Measurements from ENCODE around the gene GUCY2D.
"Not testable (repeated sequence)": the region's sequence is repeated elsewhere in the genome, so short reads cannot be mapped to it uniquely, and the experiment has no call there.

Gene GUCY2D

GRCh38 chr17:8016632-8017424 lies 14.4 kb downstream of the GUCY2D start:
- no peak for DNase-seq (ENCODE audit: low read depth in 2 of 2)

GRCh38 chr17:8018436-8018835 lies 16.0 kb downstream of the GUCY2D start:
- no peak for DNase-seq (ENCODE audit: low read depth in 2 of 2)

GRCh38 chr17:8019166-8019565 lies 16.8 kb downstream of the GUCY2D start:
- DNase-seq (ENCODE audit: low read depth in 2 of 2): no peak

GRCh38 chr17:8019665-8020650 lies 17.5 kb downstream of the GUCY2D start:
- no peak for DNase-seq (ENCODE audit: low read depth in 2 of 2)

- DNase-seq (ENCODE audit: low read depth in 2 of 2): no peak
These were observed 18.6 kb downstream of the GUCY2D start for GRCh38 chr17:8020776-8021564.

- DNase-seq (ENCODE audit: low read depth in 2 of 2): no peak
These were observed 19.3 kb downstream of the GUCY2D start for GRCh38 chr17:8021565-8022359.

GRCh38 chr17:8022360-8023003 lies 20.1 kb downstream of the GUCY2D start:
- no peak for DNase-seq (ENCODE audit: low read depth in 2 of 2)

- DNase-seq (ENCODE audit: low read depth in 2 of 2): not testable (repeated sequence)
These were observed 21.7 kb downstream of the GUCY2D start for GRCh38 chr17:8024161-8024560.

- no peak for DNase-seq (ENCODE audit: low read depth in 2 of 2)
These were observed 22.9 kb downstream of the GUCY2D start for GRCh38 chr17:8025176-8025911.

GRCh38 chr17:8029121-8029520 lies 26.7 kb downstream of the GUCY2D start:
- DNase-seq (ENCODE audit: low read depth in 2 of 2): no peak

- no peak for DNase-seq (ENCODE audit: low read depth in 2 of 2)
These were observed 28.8 kb downstream of the GUCY2D start for GRCh38 chr17:8031261-8031661.

- DNase-seq (ENCODE audit: low read depth in 2 of 2): no peak
These were observed 29.5 kb downstream of the GUCY2D start for GRCh38 chr17:8031950-8032349.

- DNase-seq (ENCODE audit: low read depth in 2 of 2): no peak
These were observed 30.0 kb downstream of the GUCY2D start for GRCh38 chr17:8032442-8032841.

- DNase-seq (ENCODE audit: low read depth in 2 of 2): no peak
These were observed 36.7 kb downstream of the GUCY2D start, which contains the start of gene ALOX15B for GRCh38 chr17:8038954-8039610. TSS of gene ALOX15B (plus strand) at chr17:8039059. CDS start at chr17:8039156, 97 bp downstream.

GRCh38 chr17:8039611-8040168 lies 37.3 kb downstream of the GUCY2D start:
- DNase-seq (ENCODE audit: low read depth in 2 of 2): no peak

- DNase-seq (ENCODE audit: low read depth in 2 of 2): no peak
These were observed 39.0 kb downstream of the GUCY2D start for GRCh38 chr17:8041249-8041928.

GRCh38 chr17:8041979-8042378 lies 39.6 kb downstream of the GUCY2D start:
- no peak for DNase-seq (ENCODE audit: low read depth in 2 of 2)

All from stimulated activated CD4-positive, alpha-beta T cell treated with anti-CD3 and anti-CD28 coated beads, Interleukin-1b, Interleukin-23, amount 100 ng/mL, for 1 hour (primary cell).